ENCODE results near the gene MITF.
A peak's percentile ranks its signal among the peaks of the same experiment; 100 is the strongest.

MITF gene

DNA sequence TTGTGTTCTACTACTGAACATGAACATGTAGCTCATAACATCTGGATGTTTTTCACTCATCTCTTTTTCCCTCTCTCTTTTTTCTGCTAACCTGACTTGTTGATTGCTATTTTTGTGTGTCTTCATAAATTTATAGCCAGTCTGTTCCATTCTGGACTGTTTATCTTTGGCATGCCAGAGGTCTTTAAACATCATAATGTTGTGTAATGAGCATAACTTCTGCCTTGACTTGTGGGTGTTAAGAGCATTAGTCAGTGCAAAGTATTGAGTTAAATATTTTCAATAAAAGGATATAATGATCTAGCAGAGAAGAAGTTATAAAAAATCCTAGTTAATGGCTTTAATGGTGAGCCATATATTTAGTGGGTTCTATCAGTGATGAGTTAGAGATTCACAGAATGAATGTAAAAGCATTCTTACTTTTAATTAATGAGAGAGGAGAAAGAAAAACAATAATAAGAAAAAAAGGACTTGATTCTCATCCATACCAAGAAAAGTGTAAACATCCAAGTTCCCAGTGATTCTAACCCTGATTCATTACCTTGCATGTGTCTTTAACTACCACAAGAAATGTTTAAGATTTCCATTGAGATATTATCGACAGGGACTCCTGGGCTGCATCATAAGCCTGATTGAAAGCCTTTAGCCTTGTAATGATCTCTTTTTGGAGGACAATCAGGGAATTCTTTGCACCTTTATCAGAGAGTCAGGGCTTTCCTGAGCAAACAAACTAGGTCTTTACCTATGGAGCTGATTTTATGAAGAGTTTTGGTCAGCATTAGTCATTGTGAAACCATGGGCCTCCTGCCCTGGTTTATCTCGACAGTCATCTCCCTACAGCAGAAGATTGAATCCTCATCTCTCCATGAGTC, 22.9 kb downstream of the MITF start:
- DNase-seq: peak; percentile 13

DNA sequence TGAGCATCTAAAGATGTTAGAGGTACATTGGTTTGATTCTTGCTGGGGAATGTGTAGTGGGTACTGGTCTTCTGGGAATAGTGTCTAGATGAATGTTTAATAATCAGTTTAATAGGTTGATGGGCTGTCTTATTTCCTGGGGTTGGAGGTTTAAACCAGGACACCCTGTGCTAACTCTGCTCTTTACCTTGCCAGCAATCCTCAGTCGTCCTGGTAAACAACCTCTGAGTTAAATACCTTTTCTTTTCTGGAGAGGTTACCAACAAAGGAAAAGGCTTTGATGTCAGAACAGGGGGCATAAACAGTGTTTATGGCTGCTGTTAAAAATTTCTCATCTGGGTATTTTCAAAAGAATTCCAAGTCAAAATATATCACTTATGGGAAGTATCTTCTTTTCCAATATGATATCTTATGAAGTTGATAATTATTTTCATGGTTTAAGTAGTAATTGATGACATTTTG, 23.5 kb downstream of the MITF start:
- DNase-seq: no peak

GRCh38 chr3:69763458-69763857, 24.2 kb downstream of the MITF start:
- no peak for DNase-seq

DNA sequence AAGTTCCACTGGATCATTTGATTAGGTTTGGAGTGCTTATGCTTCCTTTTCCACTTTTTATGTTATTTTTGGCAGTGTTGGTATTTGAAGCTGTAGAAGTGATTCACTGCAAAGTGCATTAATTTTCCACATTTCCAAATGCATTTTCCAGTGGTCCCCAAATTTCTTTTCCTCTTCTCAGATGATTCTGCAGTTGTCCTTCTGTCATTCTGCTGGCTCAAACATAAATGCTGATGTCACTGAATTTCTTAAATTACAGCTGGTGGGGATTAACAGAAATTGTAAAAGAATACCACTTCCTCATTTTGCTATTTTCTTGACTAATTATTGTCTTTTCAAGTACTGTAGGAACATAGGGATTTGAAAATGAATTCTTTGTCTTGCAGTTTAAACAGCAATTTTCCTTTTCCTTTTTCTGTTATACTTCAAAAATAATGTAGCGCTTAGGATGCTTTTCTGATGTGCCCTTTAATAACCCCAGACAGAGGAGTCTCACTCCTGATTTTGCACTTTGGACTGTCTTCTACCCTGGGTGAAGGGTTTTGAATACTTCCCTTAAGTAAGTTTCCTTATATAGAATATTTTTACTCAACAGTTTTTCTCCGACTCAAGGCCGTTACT, 25.0 kb downstream of the MITF start:
- DNase-seq: no peak

DNA sequence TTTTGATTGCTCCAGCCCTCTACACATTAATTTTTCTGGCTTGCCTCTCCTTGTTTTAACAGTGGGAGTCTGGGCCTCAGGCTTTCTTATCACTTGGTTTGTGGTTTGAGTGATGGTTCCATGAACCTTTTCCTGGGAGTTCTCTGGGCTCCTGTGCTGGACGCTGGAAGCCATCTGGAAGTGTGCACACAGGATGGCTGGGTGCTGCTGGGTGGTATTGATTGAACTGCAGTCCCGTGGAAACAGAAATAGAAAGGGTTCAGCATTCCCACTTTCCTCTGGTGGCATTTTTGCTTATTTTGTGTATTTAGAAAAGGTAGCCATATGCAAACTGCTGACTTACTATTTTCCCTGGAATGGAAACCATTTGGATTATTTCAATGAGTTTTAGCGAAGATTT, 25.6 kb downstream of the MITF start:
- DNase-seq: no peak

DNA sequence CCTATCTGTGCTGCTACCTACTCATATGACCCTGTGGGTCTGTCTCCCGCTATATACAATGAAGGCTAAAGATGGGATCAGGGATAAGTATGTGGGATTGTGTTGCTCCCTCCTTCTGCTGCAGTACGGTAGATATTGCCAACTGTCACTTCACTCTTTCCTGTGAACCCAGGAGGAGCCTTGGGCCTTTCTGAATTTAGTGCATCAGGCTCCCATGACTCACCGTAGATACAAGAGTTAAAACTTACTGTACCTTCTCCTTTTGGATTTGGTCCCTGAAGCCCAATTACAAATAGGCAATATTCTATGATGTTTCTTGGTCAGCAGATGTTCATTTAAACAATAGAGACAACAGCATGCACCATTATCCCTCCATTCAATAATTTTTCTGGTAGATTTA, 27.4 kb downstream of the MITF start:
- DNase-seq: no peak

- DNase-seq: no peak
Observed at GRCh38 chr3:69767571-69767970, 28.3 kb downstream of the MITF start.

GRCh38 chr3:69768438-69768837, 29.2 kb downstream of the MITF start:
- no peak for DNase-seq

- no peak for DNase-seq
Observed at GRCh38 chr3:69770219-69770618, 31.0 kb downstream of the MITF start.

- DNase-seq: no peak
Observed at GRCh38 chr3:69770976-69771634, 31.8 kb downstream of the MITF start.

DNA sequence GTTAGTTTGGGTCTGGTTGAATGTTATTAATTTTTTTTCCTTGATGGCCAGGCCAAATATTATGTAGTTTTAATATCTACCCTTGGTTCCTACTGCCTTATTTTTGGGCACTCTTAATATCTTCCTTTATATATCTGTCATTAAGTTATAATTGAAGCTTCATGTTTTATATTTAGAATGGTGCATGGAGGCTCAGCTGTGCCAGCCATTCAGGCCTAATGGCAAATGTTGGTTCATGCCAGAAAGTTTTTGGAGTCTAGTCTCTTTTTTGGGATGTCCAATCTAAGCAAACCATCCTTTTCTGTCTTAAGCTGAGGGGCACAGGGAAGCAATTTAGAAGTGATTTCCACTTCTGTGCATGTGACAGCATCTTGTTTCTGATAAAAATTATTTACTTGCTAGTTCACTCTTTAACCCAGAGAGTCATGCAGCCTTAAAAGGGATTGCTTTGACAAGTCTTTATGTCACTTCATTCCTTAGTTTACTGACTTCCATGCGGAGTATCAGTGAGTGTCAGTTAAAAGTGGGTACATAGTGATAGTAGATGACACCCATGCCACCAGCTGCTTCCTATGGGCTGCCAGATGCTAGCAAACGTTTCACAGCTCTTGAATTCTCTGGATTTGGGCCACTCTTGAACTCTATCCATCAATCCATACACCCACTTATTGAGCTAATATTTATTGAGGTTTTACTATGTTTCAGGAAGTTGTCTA, 33.0 kb downstream of the MITF start:
- DNase-seq: no peak

- no peak for DNase-seq
Observed at GRCh38 chr3:69774029-69774428, 34.8 kb downstream of the MITF start.

- no peak for DNase-seq
Observed at GRCh38 chr3:69775751-69776150, 36.5 kb downstream of the MITF start.

GRCh38 chr3:69776289-69776688, 37.0 kb downstream of the MITF start:
- no peak for DNase-seq

DNA sequence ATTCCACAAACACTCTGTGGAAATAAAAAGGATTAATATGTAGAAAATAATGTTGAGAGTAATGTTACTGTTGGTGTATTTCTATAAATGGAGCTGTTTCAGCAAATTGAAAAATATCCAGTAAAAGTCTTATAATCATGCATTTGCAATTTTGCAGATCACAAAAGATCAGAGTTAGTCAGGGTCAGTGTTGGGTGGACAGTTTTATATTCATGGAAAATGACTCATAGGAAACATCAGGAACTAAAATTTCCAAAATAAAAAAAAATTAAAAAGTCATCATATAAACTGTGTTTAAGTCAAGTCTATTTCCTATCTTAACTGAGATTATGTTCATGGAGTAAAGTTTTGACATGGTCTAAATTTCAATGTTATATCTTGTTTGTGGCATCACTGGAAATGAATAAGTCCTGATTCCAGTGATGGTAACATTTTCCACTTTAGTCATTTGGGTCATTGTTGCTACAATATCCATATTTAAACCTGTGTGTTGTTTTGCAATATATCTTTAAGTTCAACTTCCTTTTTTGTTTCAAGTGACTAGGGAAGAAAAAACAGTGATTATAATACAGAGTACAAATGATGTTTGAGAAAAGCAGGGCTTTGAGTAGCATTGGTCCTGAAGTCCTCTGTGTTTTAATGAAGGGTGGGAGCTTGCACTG, 37.8 kb downstream of the MITF start:
- no peak for DNase-seq

GRCh38 chr3:69777582-69777967, 38.3 kb downstream of the MITF start:
- no peak for DNase-seq

- DNase-seq: no peak
Observed at GRCh38 chr3:69781593-69781992, 42.3 kb downstream of the MITF start.

GRCh38 chr3:69784954-69785514, 45.8 kb downstream of the MITF start:
- no peak for DNase-seq

- DNase-seq: no peak
Observed at GRCh38 chr3:69785769-69786320, 46.6 kb downstream of the MITF start.

GRCh38 chr3:69786854-69787253, 47.6 kb downstream of the MITF start:
- no peak for DNase-seq

DNA sequence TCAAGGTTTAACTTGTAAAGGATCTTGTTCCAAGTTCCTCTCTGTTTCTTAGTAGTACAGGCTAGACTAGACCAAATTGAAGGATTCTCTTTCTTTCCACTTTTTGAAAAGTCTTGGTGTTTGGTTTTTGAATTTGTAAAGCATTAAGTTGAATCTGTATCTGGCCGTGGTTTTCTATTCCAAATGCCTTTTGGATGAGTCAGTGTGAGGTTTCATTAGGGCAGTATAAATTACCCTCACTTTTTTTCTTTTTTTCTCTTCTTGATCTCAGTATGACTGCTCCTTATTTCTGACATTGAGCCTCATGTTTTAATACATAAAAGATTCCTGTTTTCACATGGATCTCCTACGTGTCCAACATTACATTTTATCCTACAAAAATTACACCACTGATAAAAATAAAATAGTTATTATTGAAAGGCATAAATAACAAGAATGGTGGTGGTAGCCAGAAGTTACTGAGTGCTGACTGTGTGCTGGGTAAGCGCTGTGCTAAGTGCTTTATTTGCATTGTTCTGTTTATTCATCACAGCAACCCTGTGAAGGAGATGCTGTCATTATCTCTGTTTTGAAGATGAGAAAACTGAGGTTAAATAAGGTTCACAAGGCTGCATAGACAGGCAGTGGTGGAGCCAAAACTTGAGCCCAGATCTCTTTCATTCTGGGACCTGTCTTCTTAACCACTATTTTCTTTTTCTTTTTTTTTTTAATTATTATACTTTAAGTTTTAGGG, 48.3 kb downstream of the MITF start:
- no peak for DNase-seq

Measured in activated CD4-positive, alpha-beta T cell treated with anti-CD3 and anti-CD28 coated beads, Interleukin-2, Interleukin-6, amounts not matched to agents 100 ng/mL and 50 ng/mL, durations not matched to agents 16 hours and 8 hours (primary cell).